Measurements from ENCODE around the gene ACP2.
"Not testable (repeated sequence)": the region's sequence is repeated elsewhere in the genome, so short reads cannot be mapped to it uniquely, and the experiment has no call there.

Gene ACP2

GRCh38 chr11:47207459-47207858 is 41.2 kb downstream of the ACP2 start:
- Mint-ChIP-seq H3K9me3 (no peaks in the 10 kb centered on the region), H3K27ac (no peak overlapping the region), H3K4me1 (no peaks in the 10 kb centered on the region), H3K4me3 (no peak overlapping the region), H3K27me3 (no peaks in the 10 kb centered on the region)
- no peak for ATAC-seq
- DNase-seq, result no peak

GRCh38 chr11:47206577-47206976 is 42.0 kb downstream of the ACP2 start:
- DNase-seq, H3K4me3 Mint-ChIP-seq, H3K4me1 Mint-ChIP-seq, ATAC-seq, H3K9me3 Mint-ChIP-seq, H3K27me3 Mint-ChIP-seq: not testable (repeated sequence)
- H3K27ac Mint-ChIP-seq, result peak overlapping the region in 1 of 2 donors; percentile 7

DNA sequence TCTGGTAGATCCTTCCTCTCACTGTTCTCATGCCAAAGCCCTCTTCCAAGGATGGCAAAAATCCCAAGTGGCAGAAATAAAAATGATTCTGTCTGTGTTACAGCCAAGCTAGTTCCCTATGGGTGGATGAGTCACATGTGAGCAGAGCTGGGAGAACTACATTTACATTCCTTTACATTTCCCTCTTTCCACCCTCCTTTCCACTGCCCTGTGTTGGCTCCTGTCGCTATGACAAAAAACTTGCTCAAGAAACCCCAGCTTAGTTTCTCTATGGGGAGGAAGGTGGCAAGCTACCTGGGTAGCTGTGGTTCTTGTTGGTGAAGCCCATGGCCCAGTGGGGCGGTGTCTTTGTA is 44.0 kb downstream of the ACP2 start:
- Mint-ChIP-seq H3K4me3 (no peak overlapping the region), H3K27me3 (no peaks in the 10 kb centered on the region), H3K27ac (no peak overlapping the region), H3K9me3 (no peaks in the 10 kb centered on the region), H3K4me1 (no peaks in the 10 kb centered on the region)
- no peak for ATAC-seq
- DNase-seq, result no peak

- DNase-seq (no peak), ATAC-seq (no peak)
- Mint-ChIP-seq H3K9me3 (no peaks in the 10 kb centered on the region), H3K4me1 (no peaks in the 10 kb centered on the region), H3K27me3 (no peaks in the 10 kb centered on the region), H3K27ac (no peak overlapping the region), H3K4me3 (no peak overlapping the region)
These were observed 46.0 kb downstream of the ACP2 start for GRCh38 chr11:47202576-47202975.

- no peaks in the 10 kb centered on the region for H3K4me1 Mint-ChIP-seq
- H3K27ac Mint-ChIP-seq, result no peak overlapping the region
- DNase-seq (no peak), ATAC-seq (no peak)
- H3K4me3 Mint-ChIP-seq, result no peak overlapping the region
- no peaks in the 10 kb centered on the region for H3K9me3 Mint-ChIP-seq
- H3K27me3 Mint-ChIP-seq, result no peaks in the 10 kb centered on the region
These were observed 47.6 kb downstream of the ACP2 start for GRCh38 chr11:47201015-47201414.

- not testable (repeated sequence) for H3K4me1 Mint-ChIP-seq, H3K9me3 Mint-ChIP-seq, DNase-seq, H3K27ac Mint-ChIP-seq, ATAC-seq, H3K4me3 Mint-ChIP-seq, H3K27me3 Mint-ChIP-seq
These were observed 50.5 kb downstream of the ACP2 start for GRCh38 chr11:47198161-47198560.

- no peak for ATAC-seq
- no peak overlapping the region for H3K27ac Mint-ChIP-seq
- H3K4me1 Mint-ChIP-seq, result peaks cover 8% of the 10 kb centered on the region
- no peak overlapping the region for H3K4me3 Mint-ChIP-seq
- peaks cover 25% of the 10 kb centered on the region for H3K27me3 Mint-ChIP-seq
- DNase-seq, result no peak
- H3K9me3 Mint-ChIP-seq, result no peaks in the 10 kb centered on the region
These were observed 56.5 kb downstream of the ACP2 start for GRCh38 chr11:47192111-47192510.

DNA sequence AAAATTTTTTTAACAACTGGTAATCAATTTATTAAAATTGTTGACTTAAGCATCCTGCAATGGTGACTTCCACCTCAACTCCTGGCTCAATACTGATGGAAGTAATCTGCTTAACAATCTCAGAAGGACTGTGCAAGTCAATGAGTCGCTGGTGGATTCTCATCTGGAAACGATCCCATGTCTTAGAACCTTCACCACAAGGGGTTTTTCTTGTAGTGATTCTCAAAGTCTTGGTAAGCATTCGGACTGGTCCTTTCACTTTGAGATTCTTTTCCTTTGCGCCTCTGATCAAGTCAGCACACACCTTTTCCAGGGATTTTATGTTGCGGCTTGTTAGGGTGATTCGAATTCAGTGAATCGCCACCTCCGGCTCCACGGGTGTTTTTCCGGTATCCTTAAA is 57.5 kb downstream of the ACP2 start:
- not testable (repeated sequence) for ATAC-seq, H3K4me3 Mint-ChIP-seq, H3K9me3 Mint-ChIP-seq, H3K27ac Mint-ChIP-seq, DNase-seq
- Mint-ChIP-seq H3K4me1 (peaks cover 16% of the 10 kb centered on the region), H3K27me3 (peaks cover 30% of the 10 kb centered on the region)
